Measurements from ENCODE around the gene DPH7. TPM values are rescaled to one million over a fixed set of nuclear protein-coding genes. Genes with fewer than 3 reads are reported as not detected.

Gene DPH7
- total RNA-seq, 1 experiment from 2014 or later, result 43.9 TPM

- TF ChIP-seq ARID4B (CRISPR knock-in tag; IDR thresholded peaks at IDR 0.05; ENCODE audit: borderline replicate concordance) (peak; percentile 74; the same call in 1 of the 2 replicates), CREM (CRISPR knock-in tag; IDR thresholded peaks at IDR 0.05) (peak; percentile 64; the same call in 1 of the 2 replicates), SP1 (CRISPR knock-in tag; conservative IDR thresholded peaks at IDR 0.05) (peak; percentile 89), RELA (CRISPR knock-in tag; IDR thresholded peaks at IDR 0.05; ENCODE audit: borderline replicate concordance) (no peak), HMGXB4 (CRISPR knock-in tag; IDR thresholded peaks at IDR 0.05) (peak; percentile 62), E2F5 (CRISPR knock-in tag; IDR thresholded peaks at IDR 0.05) (peak; percentile 68), NFYB (CRISPR knock-in tag; conservative IDR thresholded peaks at IDR 0.05; ENCODE audit: low read depth) (peak; percentile 67), ZNF423 (CRISPR knock-in tag; IDR thresholded peaks at IDR 0.05) (no peak), ZNF281 (CRISPR knock-in tag; IDR thresholded peaks at IDR 0.05) (no peak)
- H3K4me3 Mint-ChIP-seq, result peak within 1 kb of the TSS; percentile 97
- DNase-seq (ENCODE audit: low spot score) (peak; percentile 88), ATAC-seq (peak; percentile 94)
- ChIA-PET CTCF (interaction anchor here (0.5 to 3.1 kb wide), 13 partner anchors 9 to 1207 kb away, joined by 3 to 51 read pairs (median 4); partner anchors contain the start of genes ARRDC1, MRPL41 and PNPLA7), POLR2A (interaction anchor here (0.5 to 2.9 kb wide), 5 partner anchors 9 to 345 kb away, joined by 3 to 15 read pairs (median 4); partner anchors contain the start of genes ARRDC1 and EHMT1)
- no peaks in the 10 kb centered on the region for H3K9me3 Mint-ChIP-seq
- peaks cover 26% of the 10 kb centered on the region for H3K36me3 Mint-ChIP-seq
- peak within 1 kb of the TSS; percentile 99 for H3K27ac Mint-ChIP-seq
- H3K27me3 Mint-ChIP-seq (ENCODE audit: low read depth), result peaks cover 8% of the 10 kb centered on the region
- peaks cover 5% of the 10 kb centered on the region; the same call in 1 of the 2 replicates for H3K4me1 Mint-ChIP-seq
Measured at GRCh38 chr9:137590469-137591383, 12.0 kb upstream of the DPH7 start, which contains the start of gene ZMYND19. Gene ZMYND19 (minus strand): TSS chr9:137590512. CDS start chr9:137590263, 249 bp downstream.

GRCh38 chr9:137590123-137590468 is 11.4 kb upstream of the DPH7 start:
- ChIA-PET POLR2A (interaction anchor here (1.0 to 2.9 kb wide), 4 partner anchors 8 to 102 kb away, joined by 3 to 15 read pairs (median 4); partner anchors contain the start of genes ARRDC1 and EHMT1), CTCF (interaction anchor here (0.8 to 3.1 kb wide), 6 partner anchors 9 to 83 kb away, joined by 3 to 51 read pairs (median 6); partner anchors contain the start of genes ARRDC1 and PNPLA7)
- TF ChIP-seq OVOL2 (CRISPR knock-in tag; IDR thresholded peaks at IDR 0.05; ENCODE audit: borderline replicate concordance) (no peak), ELF4 (CRISPR knock-in tag; IDR thresholded peaks at IDR 0.05; ENCODE audit: low read depth) (no peak), ERG (CRISPR knock-in tag; IDR thresholded peaks at IDR 0.05) (no peak), ESRRA (CRISPR knock-in tag; IDR thresholded peaks at IDR 0.05; ENCODE audit: borderline replicate concordance) (no peak), NFYB (CRISPR knock-in tag; conservative IDR thresholded peaks at IDR 0.05; ENCODE audit: low read depth) (no peak), AFF4 (CRISPR knock-in tag; IDR thresholded peaks at IDR 0.05; ENCODE audit: borderline replicate concordance) (no peak)
- peaks cover 8% of the 10 kb centered on the region for H3K27me3 Mint-ChIP-seq (ENCODE audit: low read depth)
- no peak for DNase-seq (ENCODE audit: low spot score)
- H3K36me3 Mint-ChIP-seq, result peaks cover 28% of the 10 kb centered on the region
- H3K9me3 Mint-ChIP-seq, result no peaks in the 10 kb centered on the region
- peak; percentile 3 for ATAC-seq
- H3K4me3 Mint-ChIP-seq, result no peak overlapping the region
- peaks cover 5% of the 10 kb centered on the region; the same call in 1 of the 2 replicates for H3K4me1 Mint-ChIP-seq
- no peak overlapping the region for H3K27ac Mint-ChIP-seq
